ENCODE data around the gene HS6ST3.

Gene HS6ST3

GRCh38 chr13:96193728-96194310, 103.9 kb downstream of the HS6ST3 start:
- no peak for DNase-seq

GRCh38 chr13:96198038-96198437, 108.1 kb downstream of the HS6ST3 start:
- DNase-seq = no peak

DNA sequence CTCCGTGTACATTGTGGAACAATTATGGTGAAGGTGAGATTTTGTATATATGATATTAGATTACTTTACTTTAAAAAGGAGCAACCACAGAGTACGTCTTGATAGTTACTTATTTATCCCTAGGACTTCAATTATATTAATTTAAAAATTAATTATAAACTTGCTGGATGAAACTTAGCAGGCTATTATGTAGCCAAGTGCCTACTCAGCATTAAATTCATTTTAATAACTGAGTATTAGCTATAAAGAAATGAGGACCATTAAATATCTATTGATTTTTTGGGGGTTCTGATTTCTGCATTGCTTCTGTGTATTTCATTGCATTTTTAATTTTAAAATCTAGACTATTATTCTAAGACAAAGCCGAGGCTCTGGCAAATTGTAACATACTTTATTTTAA, 109.4 kb downstream of the HS6ST3 start:
- no peak for DNase-seq

DNA sequence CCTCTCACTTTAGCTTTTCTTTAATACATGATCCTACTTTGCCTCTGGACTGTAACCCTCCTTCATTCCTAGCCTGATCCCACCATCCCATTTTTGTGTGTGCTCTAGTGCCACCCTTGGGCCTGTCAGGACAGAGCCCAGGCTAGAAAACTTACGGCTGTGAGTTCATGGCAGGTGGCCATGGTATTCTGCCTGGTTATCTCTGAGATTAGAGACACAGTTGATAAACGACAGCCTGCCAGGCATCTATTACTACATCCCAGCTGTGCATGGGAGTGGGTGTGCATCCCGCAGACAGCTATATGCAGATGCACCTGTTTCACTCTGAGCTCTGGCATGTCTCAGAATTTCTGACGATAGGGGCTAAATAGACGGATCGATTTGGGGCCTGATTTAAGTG, 110.9 kb downstream of the HS6ST3 start:
- no peak for DNase-seq

- no peak for DNase-seq
These were observed 112.4 kb downstream of the HS6ST3 start for GRCh38 chr13:96202315-96202714.

- DNase-seq = no peak
These were observed 113.6 kb downstream of the HS6ST3 start for GRCh38 chr13:96203471-96203870.

- no peak for DNase-seq
These were observed 125.0 kb downstream of the HS6ST3 start for GRCh38 chr13:96214824-96215445.

- DNase-seq = no peak
These were observed 126.6 kb downstream of the HS6ST3 start for GRCh38 chr13:96216543-96216942.

- DNase-seq = no peak
These were observed 128.6 kb downstream of the HS6ST3 start for GRCh38 chr13:96218475-96218874.

- no peak for DNase-seq
These were observed 131.6 kb downstream of the HS6ST3 start for GRCh38 chr13:96221471-96221870.

- DNase-seq = no peak
These were observed 133.3 kb downstream of the HS6ST3 start for GRCh38 chr13:96223231-96223630.

DNA sequence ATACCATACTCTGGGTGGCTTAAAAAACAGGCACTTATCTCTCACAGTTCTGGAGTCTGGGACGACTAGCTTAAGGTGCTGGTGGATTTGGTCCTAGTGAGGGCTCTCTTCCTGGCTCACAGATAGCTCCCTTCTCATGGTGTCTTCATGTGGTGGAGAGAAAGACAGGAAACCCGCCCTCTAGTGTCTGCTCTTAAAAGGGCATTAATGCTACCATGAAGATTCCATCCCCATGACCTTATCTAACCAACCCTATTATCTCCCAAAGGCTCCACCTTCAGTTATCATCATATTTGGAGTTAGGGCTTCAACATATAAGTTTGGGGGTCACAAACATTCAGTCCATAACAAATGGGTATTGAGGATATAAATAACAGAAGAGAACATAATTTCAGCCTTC, 139.4 kb downstream of the HS6ST3 start:
- no peak for DNase-seq

GRCh38 chr13:96238241-96238640, 148.3 kb downstream of the HS6ST3 start:
- no peak for DNase-seq

DNA sequence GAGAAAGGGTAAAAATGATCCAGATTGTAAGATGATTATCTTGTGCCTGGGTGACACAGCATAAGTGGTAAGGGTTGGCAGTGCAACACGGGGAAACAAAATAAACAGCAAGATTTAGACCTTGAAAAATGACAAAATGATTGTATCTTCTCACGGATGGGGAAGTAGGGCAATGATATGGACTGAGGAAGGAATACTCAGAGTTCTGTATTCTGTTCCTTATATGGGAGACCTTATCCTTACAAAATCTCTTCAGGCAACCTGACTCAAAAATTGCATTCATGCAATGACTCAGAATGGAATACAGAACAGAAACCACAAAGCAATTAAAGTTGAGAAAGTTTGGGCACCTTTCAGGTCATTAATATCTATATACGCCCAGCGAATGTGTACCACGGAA, 149.0 kb downstream of the HS6ST3 start:
- no peak for DNase-seq

DNA sequence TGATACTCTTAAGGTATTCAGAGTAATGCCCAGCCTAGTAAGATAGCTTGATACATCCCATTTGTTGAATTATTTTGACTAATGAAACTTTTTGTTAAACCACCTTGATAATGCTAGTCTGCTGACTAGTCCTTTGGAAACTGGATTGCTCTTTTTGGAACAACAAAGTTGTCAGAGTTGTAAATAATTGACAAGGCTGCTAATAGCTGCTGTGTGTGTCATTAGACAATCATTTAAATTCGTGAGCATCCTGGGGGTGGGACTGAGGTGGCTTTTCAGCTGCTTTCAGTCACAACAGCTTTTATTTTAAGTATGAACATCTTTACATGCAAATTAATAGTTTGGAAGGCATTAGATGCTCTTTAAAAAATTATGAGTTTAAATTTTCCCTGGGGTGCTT, 153.5 kb downstream of the HS6ST3 start:
- DNase-seq = no peak

DNA sequence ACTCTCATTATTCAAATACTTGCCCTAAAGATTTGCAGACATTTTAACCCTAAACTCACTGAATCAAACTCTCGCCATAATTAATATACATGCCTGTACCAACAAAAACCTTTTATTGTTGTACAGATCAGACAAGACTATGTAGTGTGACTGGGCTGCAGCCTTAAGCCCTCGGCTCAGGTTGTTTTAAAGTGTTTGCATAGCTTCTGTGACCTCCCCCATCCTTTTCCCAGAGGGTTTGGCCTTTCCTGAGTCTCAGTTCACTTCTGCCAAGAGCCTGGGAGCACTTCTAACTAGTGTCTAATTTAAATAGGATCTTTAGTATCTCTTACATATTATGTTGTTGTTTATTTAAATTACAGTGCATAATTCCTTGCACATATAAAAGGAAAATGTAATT, 158.2 kb downstream of the HS6ST3 start:
- no peak for DNase-seq

DNA sequence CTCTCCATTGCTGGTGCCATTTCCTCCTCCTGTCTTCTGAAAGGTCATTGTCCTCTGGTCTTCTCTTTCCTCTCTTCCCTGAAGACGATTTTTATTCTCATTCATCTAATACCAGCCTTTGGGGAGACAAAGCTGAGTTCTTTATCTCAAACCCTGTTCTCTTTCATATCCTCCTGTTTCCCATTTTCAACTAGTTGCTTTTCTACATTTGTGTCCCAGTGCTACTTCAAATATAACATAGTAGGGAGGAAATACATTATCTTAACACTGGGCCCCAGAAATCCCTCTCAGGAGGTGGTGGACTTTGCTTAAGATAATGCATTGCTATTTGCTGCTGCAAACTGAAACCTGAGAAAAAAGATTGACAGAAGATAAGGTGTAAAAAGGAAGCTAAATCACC, 159.1 kb downstream of the HS6ST3 start:
- DNase-seq = no peak

GRCh38 chr13:96252903-96253302, 163.0 kb downstream of the HS6ST3 start:
- no peak for DNase-seq

- no peak for DNase-seq
These were observed 183.3 kb downstream of the HS6ST3 start for GRCh38 chr13:96273196-96273595.

DNA sequence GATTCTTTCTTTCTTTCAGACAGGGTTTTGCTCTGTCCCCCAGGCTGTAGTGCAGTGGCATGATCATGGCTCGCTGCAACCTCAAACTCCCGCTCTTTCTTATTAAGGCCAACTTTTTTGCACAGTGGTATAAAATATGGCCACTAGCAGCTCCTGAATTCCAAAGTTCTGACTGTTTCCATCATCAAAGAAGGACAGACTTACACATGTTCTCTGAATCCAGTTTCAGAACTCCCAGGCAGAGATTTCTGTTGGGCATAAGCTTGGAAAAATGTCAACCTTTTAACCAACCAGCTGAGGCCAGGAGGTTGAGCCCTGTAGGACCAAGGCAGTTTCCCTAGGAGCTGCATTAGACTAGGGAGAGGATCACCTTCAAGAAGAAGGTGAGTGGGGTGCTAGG, 184.1 kb downstream of the HS6ST3 start:
- DNase-seq = no peak

DNA sequence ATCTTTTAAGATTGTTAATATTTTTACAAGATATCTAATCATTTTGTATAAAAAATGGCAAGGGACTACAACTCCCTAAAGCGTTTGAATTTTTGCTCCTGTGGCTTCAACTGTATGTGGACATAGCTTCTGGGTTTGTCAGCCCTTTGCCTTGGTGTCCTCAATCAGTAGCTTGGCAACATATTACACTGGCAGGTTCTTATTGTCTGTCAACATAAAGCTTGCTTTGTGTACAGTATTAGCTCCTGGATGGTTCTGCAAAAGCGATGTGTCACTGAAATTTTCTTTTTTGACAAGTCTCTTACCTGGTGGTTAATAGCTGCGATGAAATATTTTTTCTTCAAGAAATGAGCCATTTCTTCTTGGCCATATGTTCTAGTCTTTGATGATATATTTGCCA, 190.0 kb downstream of the HS6ST3 start:
- DNase-seq = no peak

- no peak for DNase-seq
These were observed 195.1 kb downstream of the HS6ST3 start for GRCh38 chr13:96284971-96285370.

GRCh38 chr13:96285729-96286128, 195.8 kb downstream of the HS6ST3 start:
- DNase-seq = no peak
